Spleen (tissue), 11 donors: ENCODE data around the gene VPS37B. TPM values are rescaled to one million over a fixed set of nuclear protein-coding genes. Genes with fewer than 3 reads are reported as not detected.
A peak's percentile ranks its signal among the peaks of the same experiment; 100 is the strongest.

Experiments
- DNase-seq: peaks from one replicate; pipeline ENCODE4 v3.0.0-alpha.2; 2020
- H3K27ac ChIP-seq, 8 donors: fragments of 200-600 bp; sonication (generic) in 7 of 8; 1 replicate in 4 of 8; 2 replicates in 4 of 8; pipeline versions ENCODE4 v1.5.0 to v1.8.0; 2016 to 2021; ENCODE audit warnings: inconsistent platforms in 4 of 8, mild to moderate bottlenecking in 4 of 8, moderate library complexity in 1 of 8
- H3K27me3 ChIP-seq, 7 donors: fragments of 200-600 bp; sonication (generic) in 6 of 7; replicated peaks in 1 of 7; 1 replicate in 4 of 7; 2 replicates in 3 of 7; pipeline versions ENCODE4 v1.5.0 to v1.8.0; 2016 to 2021; ENCODE audit warnings: inconsistent platforms in 3 of 7, mild to moderate bottlenecking in 1 of 7
- H3K36me3 ChIP-seq, 6 donors: fragments of 200-600 bp; sonication (generic) in 5 of 6; 1 replicate in 4 of 6; 2 replicates in 2 of 6; pipeline versions ENCODE4 v1.5.0 to v1.8.0; 2016 to 2021; ENCODE audit warnings: inconsistent platforms in 2 of 6
- H3K4me1 ChIP-seq, 6 donors: fragments of 200-600 bp; sonication (generic) in 5 of 6; 1 replicate in 3 of 6; 2 replicates in 3 of 6; pipeline versions ENCODE4 v1.5.0 to v1.8.0; 2016 to 2021; ENCODE audit warnings: inconsistent platforms in 3 of 6
- H3K4me3 ChIP-seq, 8 donors: fragments of 200-600 bp; sonication (generic) in 7 of 8; 1 replicate in 4 of 8; 2 replicates in 4 of 8; pipeline versions ENCODE4 v1.5.0 to v1.8.0; 2016 to 2021; ENCODE audit warnings: inconsistent platforms in 4 of 8, mild to moderate bottlenecking in 4 of 8, moderate library complexity in 2 of 8
- H3K9me3 ChIP-seq, 8 donors: fragments of 200-600 bp; sonication (generic) in 7 of 8; 1 replicate in 4 of 8; 2 replicates in 4 of 8; pipeline versions ENCODE4 v1.5.0 to v1.8.0; 2016 to 2021; ENCODE audit warnings: inconsistent platforms in 4 of 8
- POLR2A ChIP-seq, 3 donors: fragments of 450-650 bp; IDR thresholded peaks; one replicate each; pipeline ENCODE4 v1.5.1; 2017; ENCODE audit warnings: antibody characterized with exemption in 3 of 3, mild to moderate bottlenecking in 1 of 3
- POLR2AphosphoS5 ChIP-seq, 3 donors: sonication (generic); formaldehyde crosslinking; IDR thresholded peaks; one replicate each; pipeline ENCODE4 v1.5.1; 2017; ENCODE audit warnings: antibody characterized with exemption in 3 of 3
- WGBS, 5 donors: extraction: QIAGEN DNeasy Blood & Tissue Kit in 3 of 5; methylation state at CpG; one replicate each; pipeline versions ENCODE4 v1.1.5 to v1.1.7; 2013 to 2018; 5-methylcytosine and 5-hydroxymethylcytosine counted together
- intact Hi-C: fragments of 100-400 bp; cut with DNase I; formaldehyde crosslinking; loops from one replicate; pipeline ENCODE4 v1.15.0; 2023; ENCODE audit warnings: low total_unique reads
- polyA plus RNA-seq, 3 donors: library from polyadenylated mRNA; stranded (reverse); fragments of 200-250 nt; gene quantifications; one replicate each; pipeline ENCODE4 v1.2.1, GENCODE V29; 2013
- total RNA-seq, 7 donors: library from RNA; depleted of rRNA in 3 of 7; stranded (reverse); fragments of >200 nt in 3 of 7; fragmentation: NEBNext Ultra II Directional in 4 of 7; extraction: Animal tissue kit (Norgen Biotek cat#: 25700) in 4 of 7; gene quantifications; one replicate each; pipeline versions ENCODE4 v1.1.0 to v1.2.1, GENCODE V29; 2016 to 2021
- TF ChIP-seq, protein P1 (sequence below), 11 experiments: fragments of 200-600 bp in 7 of 11; fragments of 450-650 bp in 4 of 11; sonication (generic) in 4 of 11; IDR thresholded peaks in 8 of 11; conservative IDR thresholded peaks in 3 of 11; 1 replicate in 7 of 11; 2 replicates in 4 of 11; pipeline versions ENCODE4 v1.4.0 to v1.8.0; 2016 to 2021; ENCODE audit warnings: antibody characterized with exemption in 11 of 11, inconsistent platforms in 4 of 11, mild to moderate bottlenecking in 1 of 11
- donor health status: healthy with polysubstance abuse.
- donor health status: DM: no; HTN: no; CAD: no; lungs with moderate emphysema.
- donor health status: DM: no; HTN: no; CAD: no.
- donor health status: Bipolar disorder and iron deficiency.
- donor health status: healthy.
- donor health status: DM: no; HTN: no; CAD: no.
- donor health status: DM: yes; HTN: yes; CAD: no.

The VPS37B gene
- total and polyA plus RNA-seq, 10 donors, result 24.8 to 67.5 (median 47.3) TPM

DNA sequence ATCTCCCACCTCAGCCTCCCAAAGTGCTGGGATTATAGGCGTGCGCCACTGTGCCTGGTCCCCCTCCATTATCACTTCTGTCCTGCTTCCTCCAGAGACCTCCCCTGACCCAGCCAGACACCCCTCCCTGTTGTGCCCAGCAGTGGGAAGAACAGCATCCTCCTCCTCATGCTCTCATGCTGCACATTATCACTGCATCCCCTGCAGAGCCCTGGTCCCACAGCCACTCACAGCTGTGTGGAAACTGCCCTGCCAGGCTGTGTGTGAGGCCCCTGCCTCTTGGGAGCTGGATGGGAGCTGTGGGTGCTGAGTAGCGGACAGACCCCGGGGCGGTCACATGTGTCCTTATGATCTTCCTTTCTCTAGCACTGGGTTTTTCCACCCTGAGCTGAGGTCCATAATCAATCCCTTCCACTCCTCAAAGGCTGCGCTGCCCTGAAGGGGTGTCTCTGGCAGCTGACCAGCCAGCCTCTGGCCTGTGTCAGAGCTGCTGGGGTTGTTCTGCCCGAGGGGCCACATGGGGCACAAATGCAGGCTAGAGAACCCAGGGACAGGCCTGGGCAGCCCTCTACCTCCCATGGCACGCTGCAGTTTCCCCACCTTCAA lies 51.5 kb downstream of the VPS37B start:
- TF ChIP-seq POLR2AphosphoS5 (IDR thresholded peaks at IDR 0.05) (no peak), POLR2A (IDR thresholded peaks at IDR 0.05) (no peak)
- TF ChIP-seq, protein P1, sequence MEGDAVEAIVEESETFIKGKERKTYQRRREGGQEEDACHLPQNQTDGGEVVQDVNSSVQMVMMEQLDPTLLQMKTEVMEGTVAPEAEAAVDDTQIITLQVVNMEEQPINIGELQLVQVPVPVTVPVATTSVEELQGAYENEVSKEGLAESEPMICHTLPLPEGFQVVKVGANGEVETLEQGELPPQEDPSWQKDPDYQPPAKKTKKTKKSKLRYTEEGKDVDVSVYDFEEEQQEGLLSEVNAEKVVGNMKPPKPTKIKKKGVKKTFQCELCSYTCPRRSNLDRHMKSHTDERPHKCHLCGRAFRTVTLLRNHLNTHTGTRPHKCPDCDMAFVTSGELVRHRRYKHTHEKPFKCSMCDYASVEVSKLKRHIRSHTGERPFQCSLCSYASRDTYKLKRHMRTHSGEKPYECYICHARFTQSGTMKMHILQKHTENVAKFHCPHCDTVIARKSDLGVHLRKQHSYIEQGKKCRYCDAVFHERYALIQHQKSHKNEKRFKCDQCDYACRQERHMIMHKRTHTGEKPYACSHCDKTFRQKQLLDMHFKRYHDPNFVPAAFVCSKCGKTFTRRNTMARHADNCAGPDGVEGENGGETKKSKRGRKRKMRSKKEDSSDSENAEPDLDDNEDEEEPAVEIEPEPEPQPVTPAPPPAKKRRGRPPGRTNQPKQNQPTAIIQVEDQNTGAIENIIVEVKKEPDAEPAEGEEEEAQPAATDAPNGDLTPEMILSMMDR (IDR thresholded peaks at IDR 0.05 in 8 of 11, conservative IDR thresholded peaks at IDR 0.05 in 3 of 11), result no peak
- DNase-seq, result no peak

DNA sequence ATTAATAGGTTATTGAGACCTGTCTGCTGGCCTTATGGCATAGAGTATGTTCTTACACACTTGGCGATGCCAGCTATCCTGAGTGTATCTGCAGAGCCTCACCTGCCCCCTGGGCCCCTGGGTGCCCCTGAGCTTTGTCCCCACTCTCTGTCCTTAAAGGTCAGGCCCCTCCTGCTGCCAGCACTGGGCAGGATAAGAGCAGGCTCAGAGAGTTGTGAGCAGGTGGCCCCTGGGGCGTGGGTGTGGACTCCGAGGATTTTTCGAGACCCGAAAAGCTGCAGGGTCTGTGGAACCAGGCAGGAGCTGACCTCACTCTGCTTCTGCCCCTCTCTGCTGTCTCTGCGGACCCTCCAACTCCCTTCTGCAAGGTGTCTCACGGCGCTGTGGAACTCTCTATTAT lies 52.5 kb downstream of the VPS37B start:
- 92 to 99% (median 96%) methylated on average over 7 to 8 of the region's 8 CpGs for WGBS, 5 donors
- TF ChIP-seq POLR2A (IDR thresholded peaks at IDR 0.05), result no peak
- no peak for TF ChIP-seq POLR2AphosphoS5 (IDR thresholded peaks at IDR 0.05)
- TF ChIP-seq, protein P1 (IDR thresholded peaks at IDR 0.05 in 8 of 11, conservative IDR thresholded peaks at IDR 0.05 in 3 of 11), result no peak

More for the DNA sequence above, 51.5 kb downstream of the VPS37B start:
- Histone ChIP-seq H3K4me1 (peaks cover 0 to 59% (median 5%) of the 10 kb centered on the region in 6 donors), H3K27ac (no peak overlapping the region), H3K36me3 (peaks cover 0 to 52% (median 6%) of the 10 kb centered on the region in 6 donors), H3K9me3 (no peaks in the 10 kb centered on the region), H3K4me3 (no peak overlapping the region), H3K27me3 (no peaks in the 10 kb centered on the region)
- intact Hi-C loops, result no loop called here
- 92 to 99% (median 95%) methylated on average over 7 to 8 of the region's 8 CpGs for WGBS, 5 donors

DNA sequence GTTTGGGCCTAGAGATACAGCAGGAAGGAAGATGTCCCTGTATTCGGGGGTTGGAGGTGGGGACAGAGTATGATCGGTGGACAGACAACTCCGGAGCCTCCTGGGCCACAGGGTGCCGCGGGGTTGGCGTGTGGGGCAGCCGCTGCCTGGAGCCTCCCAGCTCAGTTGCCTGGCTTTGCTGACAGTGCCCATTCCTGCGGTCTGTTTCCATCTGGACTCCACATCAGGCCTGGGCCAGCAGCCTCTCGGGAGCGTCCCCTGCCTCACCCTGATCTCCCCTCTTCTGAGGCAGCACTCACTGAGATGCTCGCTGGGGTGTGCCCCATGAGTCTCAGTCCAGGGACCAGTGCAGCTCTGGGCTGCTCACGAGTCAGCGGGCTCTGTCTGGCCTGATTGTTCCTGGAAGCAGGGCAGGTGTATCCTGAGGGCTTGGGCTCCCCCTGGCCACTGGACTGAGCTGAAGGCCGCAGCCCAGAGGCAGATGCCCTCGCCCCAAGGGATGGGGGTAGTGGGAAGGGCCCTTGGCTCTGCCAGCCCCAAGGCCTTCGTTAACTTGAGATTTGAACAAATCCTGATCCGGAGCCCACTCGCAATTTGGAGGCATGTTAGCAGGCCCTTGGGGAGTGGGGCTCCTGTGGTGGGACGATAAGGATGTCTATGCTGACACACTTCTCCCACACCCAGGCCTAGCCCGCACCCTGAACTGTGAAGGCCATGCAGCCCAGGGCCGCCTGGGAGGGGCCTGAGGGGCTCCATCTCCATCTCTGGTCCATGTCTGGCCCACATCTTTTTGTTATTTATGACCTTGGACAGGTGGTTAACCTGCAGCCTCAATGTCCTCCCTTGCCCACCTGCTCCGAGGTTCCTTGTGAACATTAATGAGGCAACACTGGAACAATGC lies 53.2 kb downstream of the VPS37B start:
- Histone ChIP-seq H3K4me1 (peaks cover 3 to 76% (median 14%) of the 10 kb centered on the region in 6 donors), H3K27ac (no peak overlapping the region), H3K4me3 (no peak overlapping the region), H3K36me3 (peaks cover 0 to 40% (median 1%) of the 10 kb centered on the region in 6 donors), H3K9me3 (no peaks in the 10 kb centered on the region), H3K27me3 (no peaks in the 10 kb centered on the region)
- DNase-seq, result peak; percentile 69
- WGBS, 5 donors, result 76 to 89% (median 81%) methylated on average over 17 to 22 of the region's 22 CpGs
- intact Hi-C loops, result no loop called here
- TF ChIP-seq, protein P1 (IDR thresholded peaks at IDR 0.05 in 8 of 11, conservative IDR thresholded peaks at IDR 0.05 in 3 of 11), result no peak
- TF ChIP-seq POLR2AphosphoS5 (IDR thresholded peaks at IDR 0.05) (no peak), POLR2A (IDR thresholded peaks at IDR 0.05) (no peak)

More for the DNA sequence above, 52.5 kb downstream of the VPS37B start:
- DNase-seq, result no peak
- H3K9me3 ChIP-seq, result no peaks in the 10 kb centered on the region
- intact Hi-C loops, result no loop called here
- peaks cover 0 to 69% (median 7%) of the 10 kb centered on the region in 6 donors for H3K4me1 ChIP-seq
- no peak overlapping the region for H3K27ac ChIP-seq
- peaks cover 0 to 47% (median 4%) of the 10 kb centered on the region in 6 donors for H3K36me3 ChIP-seq
- no peak overlapping the region for H3K4me3 ChIP-seq
- no peaks in the 10 kb centered on the region for H3K27me3 ChIP-seq
